ENCODE measurements around the gene CCR7. TPM values are rescaled to one million over a fixed set of nuclear protein-coding genes. Genes with fewer than 3 reads are reported as not detected.

Gene CCR7
- polyA plus RNA-seq, 1 of the 3 experiments (the other 2 are of a cell fraction): not detected

DNA sequence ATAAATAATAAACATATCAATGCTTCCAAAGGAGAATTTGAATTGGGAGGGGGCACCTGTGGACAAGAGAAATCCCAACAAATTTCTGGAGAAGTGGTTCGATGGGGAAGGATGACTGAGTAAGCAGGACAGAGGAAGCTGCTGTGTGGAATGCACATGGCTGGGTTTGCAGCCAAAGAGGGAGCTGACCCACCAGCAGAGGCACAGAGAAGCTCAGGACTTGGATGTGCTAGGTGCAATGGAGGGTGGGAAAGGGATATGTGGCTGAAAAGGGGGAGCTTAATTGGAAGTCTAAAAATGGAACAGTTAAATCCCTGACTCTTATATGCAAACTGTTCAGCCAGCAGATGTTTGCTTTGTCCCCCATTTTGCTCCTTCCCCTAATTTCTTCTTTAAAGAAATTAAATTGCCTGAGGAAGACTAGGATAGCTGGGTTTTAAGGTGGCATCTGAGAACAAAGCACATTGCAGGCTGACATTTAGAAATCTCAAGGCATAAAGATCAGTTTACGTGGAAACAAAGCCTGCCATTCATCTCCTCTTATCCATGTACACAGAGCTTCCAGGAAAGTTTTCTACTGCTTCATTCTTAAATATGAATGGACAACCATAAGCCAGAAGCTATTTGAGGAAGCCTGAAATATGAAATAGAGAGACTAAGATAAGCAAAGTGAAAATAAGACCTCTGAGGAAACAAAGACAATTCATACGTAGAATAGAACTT is 40.9 kb downstream of the CCR7 start:
- CTCF ChIA-PET: interaction anchor here (1.0 to 4.5 kb wide), 4 partner anchors 8 to 104 kb away, joined by 3 to 21 read pairs (median 4); no protein-coding TSS in a partner anchor
- H3K9ac ChIP-seq: no peak overlapping the region

More for the DNA sequence above, 40.9 kb downstream of the CCR7 start:
- H2AFZ ChIP-seq (ENCODE audit: low read depth): no peak overlapping the region
- H3F3A ChIP-seq (replicated peaks; ENCODE audit: insufficient read depth): peaks cover 11% of the 10 kb centered on the region
- POLR2A ChIA-PET: interaction anchor here (0.6 kb wide), 1 partner anchor 26 kb away, joined by 4 read pairs; no protein-coding TSS in a partner anchor
- 64% methylated on average over 3 of the region's 3 CpGs for WGBS (ENCODE audit: low lambda C conversion rate)
- H3K79me2 ChIP-seq (ENCODE audit: insufficient read depth): no peaks in the 10 kb centered on the region
- H4K20me1 ChIP-seq (ENCODE audit: insufficient read depth): no peaks in the 10 kb centered on the region
- no peaks in the 10 kb centered on the region for H3K36me3 ChIP-seq (replicated peaks in 1 of 2; ENCODE audit: control insufficient read depth in 1 of 2, insufficient read depth in 2 of 2, low read length in 1 of 2)
- no peaks in the 10 kb centered on the region for H3K9me2 ChIP-seq
- TF ChIP-seq REST (IDR thresholded peaks at IDR 0.05; ENCODE audit: low read depth, low read length) (no peak), RFX5 (IDR thresholded peaks at IDR 0.05; ENCODE audit: low read length) (no peak), GATA2 (CRISPR knock-in tag; IDR thresholded peaks at IDR 0.05) (no peak), EZH2phosphoT487 (IDR thresholded peaks at IDR 0.05; ENCODE audit: borderline replicate concordance, low read depth) (no peak), EP300 (IDR thresholded peaks at IDR 0.05; ENCODE audit: borderline replicate concordance in 1 of 2, low read depth in 1 of 2, low read length in 1 of 2) (no peak), RXRA (IDR thresholded peaks at IDR 0.05; ENCODE audit: borderline replicate concordance, low read depth) (no peak), JUND (IDR thresholded peaks at IDR 0.05) (no peak), MXI1 (IDR thresholded peaks at IDR 0.05; ENCODE audit: low read depth, low read length) (no peak), TCF12 (IDR thresholded peaks at IDR 0.05) (no peak), PBX3 (IDR thresholded peaks at IDR 0.05) (no peak), FOSL2 (IDR thresholded peaks at IDR 0.05; ENCODE audit: borderline replicate concordance, low read depth) (no peak), GABPA (IDR thresholded peaks at IDR 0.05; ENCODE audit: low read depth) (no peak), RAD21 (IDR thresholded peaks at IDR 0.05; ENCODE audit: low read length) (no peak), SMC3 (IDR thresholded peaks at IDR 0.05; ENCODE audit: low read depth, low read length) (no peak), RCOR1 (IDR thresholded peaks at IDR 0.05; ENCODE audit: low read length) (no peak), CHD2 (IDR thresholded peaks at IDR 0.05; ENCODE audit: low read length, partially characterized antibody) (no peak), USF2 (IDR thresholded peaks at IDR 0.05; ENCODE audit: borderline replicate concordance, low read depth, low read length) (no peak), CTCF (IDR thresholded peaks at IDR 0.05) (no peak), SIN3A (IDR thresholded peaks at IDR 0.05; ENCODE audit: borderline replicate concordance, low read depth, low read length) (no peak), POLR2AphosphoS5 (IDR thresholded peaks at IDR 0.05; ENCODE audit: low read depth, low read length) (no peak)
- peaks cover 0 to 6% of the 10 kb centered on the region in 2 experiments; a peak in 2 of 4 replicates for H3K4me1 ChIP-seq (ENCODE audit: control insufficient read depth in 1 of 2, insufficient read depth in 2 of 2, low read depth in 1 of 2, low read length in 1 of 2)
- no peak overlapping the region for H3K4me3 ChIP-seq (ENCODE audit: low read depth in 2 of 2, low read length in 1 of 2)
- 0 out of 2 replicates have a peak, but pooled peaks cover 6% of the 10 kb centered on the region for H3K9me3 ChIP-seq
- H3K27ac ChIP-seq (ENCODE audit: low read depth in 2 of 2, low read length in 1 of 2): no peak overlapping the region
- no peak overlapping the region for H3K4me2 ChIP-seq
- no peaks in the 10 kb centered on the region for H3K27me3 ChIP-seq (ENCODE audit: insufficient read depth)
- no peak for DNase-seq

Measured in SK-N-SH (cell line).